ENCODE measurements around the gene TRAPPC8.
"Not testable (repeated sequence)": the region's sequence is repeated elsewhere in the genome, so short reads cannot be mapped to it uniquely, and the experiment has no call there.

The TRAPPC8 gene

DNA sequence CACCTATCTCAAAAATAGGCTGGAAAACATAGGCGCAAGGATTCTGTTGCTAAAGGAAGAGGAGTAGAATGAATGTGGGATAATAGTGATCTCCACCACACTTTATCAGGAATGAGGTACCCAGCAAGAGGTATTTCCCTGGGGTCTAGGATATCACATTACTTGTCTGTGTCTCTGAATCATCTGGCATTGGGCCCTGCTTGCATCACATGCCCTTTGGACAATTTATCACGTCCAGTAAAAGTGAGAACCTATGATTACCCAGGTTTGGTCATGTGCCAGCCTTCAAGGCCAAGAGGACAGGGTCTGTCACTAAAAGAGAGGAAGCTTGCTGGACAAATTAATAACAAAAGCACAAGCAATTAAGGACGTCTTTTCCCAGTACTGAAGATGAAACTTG lies 11.4 kb upstream of the TRAPPC8 start:
- TF ChIP-seq, protein P1, sequence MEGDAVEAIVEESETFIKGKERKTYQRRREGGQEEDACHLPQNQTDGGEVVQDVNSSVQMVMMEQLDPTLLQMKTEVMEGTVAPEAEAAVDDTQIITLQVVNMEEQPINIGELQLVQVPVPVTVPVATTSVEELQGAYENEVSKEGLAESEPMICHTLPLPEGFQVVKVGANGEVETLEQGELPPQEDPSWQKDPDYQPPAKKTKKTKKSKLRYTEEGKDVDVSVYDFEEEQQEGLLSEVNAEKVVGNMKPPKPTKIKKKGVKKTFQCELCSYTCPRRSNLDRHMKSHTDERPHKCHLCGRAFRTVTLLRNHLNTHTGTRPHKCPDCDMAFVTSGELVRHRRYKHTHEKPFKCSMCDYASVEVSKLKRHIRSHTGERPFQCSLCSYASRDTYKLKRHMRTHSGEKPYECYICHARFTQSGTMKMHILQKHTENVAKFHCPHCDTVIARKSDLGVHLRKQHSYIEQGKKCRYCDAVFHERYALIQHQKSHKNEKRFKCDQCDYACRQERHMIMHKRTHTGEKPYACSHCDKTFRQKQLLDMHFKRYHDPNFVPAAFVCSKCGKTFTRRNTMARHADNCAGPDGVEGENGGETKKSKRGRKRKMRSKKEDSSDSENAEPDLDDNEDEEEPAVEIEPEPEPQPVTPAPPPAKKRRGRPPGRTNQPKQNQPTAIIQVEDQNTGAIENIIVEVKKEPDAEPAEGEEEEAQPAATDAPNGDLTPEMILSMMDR (IDR thresholded peaks at IDR 0.05; ENCODE audit: low read depth, low read length), result no peak
- no peak overlapping the region for H3K4me3 ChIP-seq (ENCODE audit: low read depth, low read length)

DNA sequence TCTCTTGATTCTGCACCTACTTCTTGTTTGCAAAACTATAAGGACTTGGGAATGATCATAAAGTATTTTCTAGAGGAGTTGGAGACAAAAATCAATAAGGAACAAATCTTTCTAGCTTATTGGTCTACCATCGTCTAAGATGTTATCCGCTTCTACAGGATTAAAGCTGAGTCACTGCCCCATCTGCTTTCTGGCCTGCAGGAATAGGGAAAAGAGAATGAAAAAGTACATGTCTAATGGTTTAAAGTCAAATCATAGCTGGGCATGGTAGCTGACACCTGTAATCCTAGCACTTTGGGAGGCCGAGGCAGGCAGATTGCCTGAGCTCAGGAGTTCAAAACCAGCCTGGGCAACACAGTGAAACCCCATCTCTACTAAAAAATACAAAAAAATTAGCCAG lies 10.8 kb upstream of the TRAPPC8 start:
- H3K4me3 ChIP-seq (ENCODE audit: low read depth, low read length), result not testable (repeated sequence)

DNA sequence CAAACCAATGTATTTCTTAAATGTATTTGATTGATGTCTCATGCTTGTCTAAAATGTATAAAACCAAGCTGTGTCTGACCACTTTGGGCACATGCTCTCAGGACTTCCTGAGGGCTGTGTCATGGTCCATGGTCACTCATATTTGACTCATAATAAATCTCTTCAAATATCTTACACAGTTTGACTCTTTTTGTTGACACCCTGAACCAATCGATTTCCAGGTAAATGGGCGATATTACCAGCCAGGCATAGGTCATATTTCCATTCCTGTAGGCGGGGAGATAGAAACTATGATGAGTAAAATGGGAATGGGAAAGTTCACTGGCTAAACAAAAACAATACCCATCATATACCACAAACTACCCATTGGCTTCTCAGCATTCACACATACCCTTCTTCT lies 9.3 kb upstream of the TRAPPC8 start:
- TF ChIP-seq, protein P1 (IDR thresholded peaks at IDR 0.05; ENCODE audit: low read depth, low read length), result no peak
- no peak overlapping the region for H3K4me3 ChIP-seq (ENCODE audit: low read depth, low read length)

DNA sequence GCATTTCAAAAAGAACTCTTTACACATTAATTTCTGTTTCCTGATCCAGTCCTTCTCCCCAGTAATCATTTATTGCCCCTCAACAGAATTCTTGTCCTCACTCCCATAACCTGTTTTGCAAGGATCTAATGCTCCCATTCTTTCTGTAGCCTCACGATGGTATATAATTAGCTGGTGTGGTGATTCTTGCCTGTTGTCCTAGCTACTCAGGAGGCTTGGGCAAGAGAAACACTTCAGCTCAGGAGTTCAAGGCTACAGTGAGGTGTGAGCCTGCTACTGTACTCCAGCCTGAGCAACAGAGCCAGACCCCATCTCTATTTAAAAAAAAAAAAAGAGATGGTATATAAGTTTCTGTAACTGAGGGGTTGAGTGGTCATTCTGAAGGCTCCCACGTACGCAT lies 7.7 kb upstream of the TRAPPC8 start:
- TF ChIP-seq, protein P1 (IDR thresholded peaks at IDR 0.05; ENCODE audit: low read depth, low read length), result no peak
- H3K4me3 ChIP-seq (ENCODE audit: low read depth, low read length), result no peak overlapping the region

DNA sequence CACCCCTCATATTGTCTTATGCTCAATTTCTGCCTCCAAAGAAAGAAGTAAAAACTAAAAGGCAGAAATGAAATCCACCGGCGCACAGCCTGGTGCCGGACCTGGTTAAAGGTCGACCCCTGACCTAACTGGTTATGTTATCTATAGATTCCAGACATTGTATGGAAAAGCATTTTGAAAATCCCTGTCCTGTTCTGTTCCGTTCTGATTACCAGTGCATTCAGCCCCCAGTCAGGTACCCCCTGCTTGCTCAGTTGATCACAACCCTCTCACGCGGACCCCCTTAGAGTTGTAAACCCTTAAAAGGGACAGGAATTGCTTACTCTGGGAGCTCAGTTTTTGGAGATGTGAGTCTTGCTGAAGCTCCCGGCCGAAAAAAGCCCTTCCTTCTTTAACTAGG lies 5.4 kb upstream of the TRAPPC8 start:
- H3K4me3 ChIP-seq (ENCODE audit: low read depth, low read length), result not testable (repeated sequence)

DNA sequence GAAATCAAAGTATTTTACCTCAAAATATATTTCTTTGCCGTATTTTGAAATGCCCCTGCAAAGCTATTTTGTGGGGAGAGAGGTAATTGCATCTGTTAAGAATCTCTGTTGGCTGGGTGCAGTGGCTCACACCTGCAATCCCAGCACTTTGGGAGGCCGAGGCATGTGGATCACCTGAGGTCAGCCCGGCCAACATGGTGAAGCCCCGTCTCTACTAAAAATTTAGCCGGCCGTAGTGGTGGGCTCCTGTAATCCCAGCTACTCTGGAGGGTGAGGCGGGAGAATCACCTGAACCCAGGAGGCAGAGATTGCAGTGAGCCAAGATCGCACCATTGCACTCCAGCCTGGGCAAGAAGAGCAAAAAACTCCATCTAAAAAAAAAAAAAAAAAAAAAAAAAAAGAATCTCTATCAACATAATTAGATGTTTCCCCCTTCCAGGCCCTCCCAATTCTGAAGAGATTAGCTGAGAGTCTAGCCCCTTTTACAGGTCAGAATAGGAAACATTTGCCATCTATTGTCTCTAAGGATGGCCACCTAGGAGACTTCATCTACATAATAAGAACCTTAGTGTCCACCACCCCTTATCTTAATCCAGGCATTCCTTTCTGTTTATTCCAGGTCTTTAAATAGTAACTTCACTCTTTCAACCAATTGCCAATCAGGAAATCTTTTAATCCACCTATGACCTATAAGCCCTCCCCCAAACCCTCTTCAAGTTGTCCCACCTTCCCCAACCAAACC lies 3.5 kb upstream of the TRAPPC8 start:
- no peak overlapping the region for H3K4me3 ChIP-seq (ENCODE audit: low read depth, low read length)
- TF ChIP-seq, protein P1 (IDR thresholded peaks at IDR 0.05; ENCODE audit: low read depth, low read length), result no peak

DNA sequence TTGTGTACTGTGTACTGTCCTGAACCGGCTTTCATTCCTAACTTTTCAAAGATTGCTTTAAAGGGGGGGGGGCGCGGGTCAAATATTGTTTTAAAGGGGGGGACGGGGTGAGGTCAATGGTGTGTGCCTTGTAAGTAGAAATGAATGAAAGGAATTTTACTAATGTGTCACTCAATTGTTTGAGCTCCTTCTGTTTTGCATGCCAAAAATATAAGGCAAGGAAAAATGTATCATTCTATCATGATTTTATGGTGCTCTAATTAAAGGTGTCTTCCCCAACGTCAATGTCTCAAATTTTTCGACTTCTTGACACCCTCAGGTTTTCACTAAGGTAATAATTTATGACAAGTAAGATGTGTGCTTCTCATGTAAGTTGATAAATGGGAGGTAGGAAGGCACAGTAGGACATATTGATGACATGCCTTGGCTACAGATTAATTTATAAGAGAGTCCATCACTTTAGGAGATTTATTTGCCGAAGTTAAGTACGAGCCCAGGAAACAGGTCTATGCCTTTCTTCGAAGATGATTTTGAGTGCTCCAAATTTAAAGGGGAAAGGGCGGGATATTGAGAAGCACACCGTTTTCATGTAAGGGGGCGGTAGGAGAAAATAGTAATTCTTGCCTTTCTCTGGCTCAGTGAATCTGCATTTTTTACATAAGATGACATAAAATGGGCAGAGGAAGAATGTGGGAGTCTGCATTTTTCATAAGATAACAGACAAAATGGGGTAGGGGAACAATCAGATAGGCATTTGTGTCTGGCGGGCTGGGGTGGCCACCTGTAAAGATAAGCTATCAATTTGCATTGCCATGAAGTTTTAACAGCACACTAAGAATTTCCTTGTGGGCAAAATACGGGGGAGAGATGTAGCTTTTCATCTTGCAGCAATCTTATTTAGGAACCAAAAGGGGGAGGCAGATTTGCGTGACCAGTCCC lies 1.2 kb upstream of the TRAPPC8 start:
- TF ChIP-seq, protein P1 (IDR thresholded peaks at IDR 0.05; ENCODE audit: low read depth, low read length), result no peak
- H3K4me3 ChIP-seq (ENCODE audit: low read depth, low read length), result peak overlapping the region; percentile 70

DNA sequence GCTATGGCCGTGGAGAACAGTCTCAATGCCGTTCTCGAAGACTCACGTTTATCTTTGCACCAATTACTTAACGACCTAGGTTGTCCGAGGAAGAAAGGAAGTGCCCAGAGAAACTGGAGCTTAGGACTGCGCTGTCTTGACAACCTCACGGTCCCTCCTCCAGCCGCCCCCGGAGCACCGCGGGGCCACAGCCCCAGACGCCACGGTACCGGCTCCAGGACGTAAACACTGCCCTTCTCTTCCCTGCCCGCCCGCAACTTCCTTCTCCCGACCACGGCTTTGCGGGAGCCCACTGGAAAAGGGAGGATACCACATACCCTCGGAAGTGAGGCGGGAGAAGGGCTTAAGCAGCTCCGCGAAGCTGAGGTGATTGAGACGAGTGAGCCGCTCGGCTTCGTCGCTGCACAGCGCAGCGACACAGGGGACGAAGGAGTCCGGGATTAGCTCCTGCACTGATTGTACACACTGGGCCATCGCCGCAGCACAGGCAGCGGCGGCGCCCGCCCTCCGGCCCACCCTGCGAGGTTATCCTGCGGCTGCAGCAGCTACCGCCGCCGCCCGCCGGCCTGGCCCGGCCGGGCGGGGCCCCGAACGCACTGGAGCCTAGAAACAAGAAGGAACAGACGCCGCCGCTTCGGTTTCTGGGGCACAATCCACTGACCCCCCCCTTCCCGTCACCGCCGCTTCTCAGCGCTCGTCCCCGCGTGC lies 483 bp downstream of the TRAPPC8 start:
- peak overlapping the region; percentile 70 for H3K4me3 ChIP-seq (ENCODE audit: low read depth, low read length)
- TF ChIP-seq, protein P1 (IDR thresholded peaks at IDR 0.05; ENCODE audit: low read depth, low read length), result no peak

Measured in WI38 (cell line).